ENCODE results near the gene CSGALNACT2.

GRCh38 chr10:43105956-43106229 is 32.4 kb upstream of the CSGALNACT2 start:
- TF ChIP-seq CTCF (IDR thresholded peaks at IDR 0.05), result no peak
- no peak for TF ChIP-seq POLR2AphosphoS5 (IDR thresholded peaks at IDR 0.05)
- TF ChIP-seq POLR2A (IDR thresholded peaks at IDR 0.05), result no peak
- no peak for TF ChIP-seq EP300 (IDR thresholded peaks at IDR 0.05)
